Measurements from ENCODE around the gene LHX6.
A peak's percentile ranks its signal among the peaks of the same experiment; 100 is the strongest.

Gene LHX6

DNA sequence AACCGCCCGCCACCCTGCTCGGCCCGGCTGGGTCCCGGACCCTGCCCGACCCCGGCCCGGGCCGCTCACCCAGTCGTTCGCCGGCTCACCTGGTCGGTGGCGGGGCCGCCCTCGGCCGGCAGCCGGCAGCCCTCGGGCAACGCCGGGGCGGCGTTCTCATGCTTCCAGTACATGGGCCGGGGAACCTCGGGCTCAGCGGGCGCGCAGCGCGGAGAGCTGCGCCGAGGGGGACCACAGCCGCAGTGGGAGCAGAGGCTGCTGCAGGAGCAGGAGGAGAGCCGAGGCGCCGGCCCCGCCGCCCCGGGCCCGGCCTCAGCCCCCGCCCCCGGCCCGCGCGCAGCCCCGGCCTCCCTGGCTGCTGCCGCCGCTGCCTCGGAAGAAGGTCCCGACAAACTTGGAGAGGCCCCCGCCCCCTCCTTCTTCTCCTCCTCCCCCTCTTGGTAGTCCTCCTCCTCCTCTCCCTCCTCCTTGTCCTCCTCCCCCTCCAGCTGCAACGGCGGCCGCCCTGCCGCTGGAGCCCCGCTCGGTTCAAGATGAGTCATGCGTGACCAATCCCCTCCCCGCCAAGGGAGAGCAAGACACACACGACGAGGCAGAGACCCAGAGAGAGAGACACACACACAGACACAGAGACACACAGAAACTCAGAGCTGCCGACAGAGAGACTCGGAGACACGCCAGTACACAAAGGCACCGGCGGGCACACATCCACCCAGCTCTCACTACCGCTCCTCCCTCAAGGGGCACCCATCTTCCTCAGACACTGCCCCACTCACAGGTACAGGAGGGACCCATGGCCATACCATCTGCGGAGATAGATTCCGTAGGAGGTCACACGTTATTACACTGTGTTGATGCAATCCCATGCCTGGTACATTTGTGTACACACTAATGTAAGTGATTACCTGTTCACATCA, at the start of gene LHX6:
TSS of gene LHX6 (minus strand) at position 390 of the 917 bp plus-strand sequence. CDS start at position 173, 217 bp downstream.
- peak; percentile 25 for DNase-seq

DNA sequence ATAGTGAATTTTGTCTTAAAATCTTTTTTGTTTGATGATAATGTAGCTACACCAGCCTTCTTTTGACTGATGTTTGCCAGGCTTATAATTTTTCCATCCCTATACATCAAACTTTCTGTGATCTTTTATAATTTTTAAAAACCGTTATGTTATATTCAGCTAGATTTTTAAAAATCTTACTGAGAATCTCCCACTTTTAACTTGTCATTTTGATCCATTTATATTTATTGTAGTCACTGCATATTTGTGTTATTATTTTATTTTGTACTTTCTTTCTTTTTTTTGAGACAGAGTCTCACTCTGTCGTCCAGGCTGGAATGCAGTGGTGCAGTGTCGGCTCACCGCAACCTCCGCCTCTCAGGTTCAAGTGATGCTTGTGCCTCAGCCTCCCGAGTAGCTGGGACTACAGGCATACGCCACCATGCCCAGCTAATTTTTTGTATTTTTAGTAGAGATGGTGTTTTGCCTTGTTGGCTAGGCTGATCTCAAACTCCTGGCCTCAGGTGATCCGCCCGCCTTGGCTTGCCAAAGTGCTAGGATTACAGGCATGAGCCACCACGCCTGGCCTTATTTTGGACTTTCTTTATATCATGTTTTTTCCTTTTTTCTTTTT, 48.6 kb upstream of the LHX6 start:
- no peak for DNase-seq

DNA sequence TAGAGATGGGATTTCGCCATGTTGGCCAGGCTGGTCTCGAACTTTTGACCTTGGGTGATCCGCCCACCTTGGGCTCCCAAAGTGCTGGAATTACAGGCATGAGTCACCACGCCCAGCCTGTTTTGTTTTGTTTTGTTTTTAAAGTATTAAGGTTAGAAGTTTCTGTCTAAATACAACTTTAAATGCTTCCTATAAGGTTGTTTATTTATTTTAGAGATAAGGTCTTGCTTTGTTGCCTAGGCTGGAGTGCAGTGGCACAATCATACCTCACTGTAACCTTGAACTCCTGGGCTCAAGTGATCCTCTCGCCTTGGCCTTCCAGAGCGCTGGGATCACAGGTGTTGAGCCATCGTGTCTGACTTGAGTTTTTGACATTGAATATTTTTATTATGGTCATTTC, 47.3 kb upstream of the LHX6 start:
- no peak for DNase-seq

DNA sequence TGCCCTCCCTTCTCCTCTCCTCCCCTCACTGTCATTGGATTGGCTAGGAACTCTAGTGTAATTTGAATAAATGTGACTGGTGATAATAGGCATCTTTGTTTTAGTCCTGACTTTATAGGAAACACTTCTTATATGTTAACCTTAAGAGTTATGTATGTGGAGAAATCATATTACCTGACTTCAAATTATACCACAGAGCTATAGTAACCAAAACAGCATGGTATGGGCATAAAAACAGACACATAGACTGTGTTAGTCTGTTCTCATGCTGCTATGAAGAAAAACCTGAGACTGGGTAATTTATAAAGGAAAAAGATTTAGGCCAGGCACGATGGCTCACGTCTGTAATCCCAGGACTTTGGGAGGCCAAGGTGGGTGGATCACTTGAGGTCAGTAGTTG, 45.3 kb upstream of the LHX6 start:
- DNase-seq: no peak

DNA sequence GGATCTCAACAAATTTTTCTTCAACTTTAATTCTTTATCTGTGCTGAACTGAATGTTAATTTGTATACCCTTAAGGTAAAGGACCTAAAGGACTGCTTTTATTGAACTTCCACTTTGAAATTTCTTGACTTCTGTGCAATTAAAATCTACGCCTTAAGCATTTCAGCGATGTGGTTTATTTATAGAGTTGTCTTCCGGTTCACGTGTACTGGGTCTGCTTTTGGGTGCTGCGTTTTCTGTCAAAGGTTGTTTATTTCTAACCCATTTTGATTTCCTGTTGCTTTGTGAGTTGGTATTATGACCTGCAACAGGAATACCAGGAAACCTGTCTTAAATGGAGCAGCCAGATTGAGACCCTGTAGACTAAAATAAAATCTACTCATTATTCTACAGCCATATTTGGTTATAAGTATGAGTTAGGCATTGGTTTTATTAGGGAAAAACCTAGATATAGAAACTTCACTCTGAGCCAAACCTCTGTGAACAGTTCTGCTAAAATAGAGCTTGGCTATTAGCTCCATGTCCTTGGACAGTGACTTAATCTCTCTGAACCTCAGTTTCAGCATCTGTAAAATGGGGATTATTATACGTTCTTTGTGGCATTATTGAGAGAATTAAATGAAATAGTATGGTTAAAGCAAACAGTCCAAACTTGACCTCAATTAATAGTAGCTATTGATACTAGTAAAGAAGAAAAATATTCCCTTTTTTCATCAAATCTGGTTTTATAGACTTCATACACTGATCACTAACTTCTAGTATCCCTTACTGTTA, 39.5 kb upstream of the LHX6 start:
- DNase-seq: no peak

DNA sequence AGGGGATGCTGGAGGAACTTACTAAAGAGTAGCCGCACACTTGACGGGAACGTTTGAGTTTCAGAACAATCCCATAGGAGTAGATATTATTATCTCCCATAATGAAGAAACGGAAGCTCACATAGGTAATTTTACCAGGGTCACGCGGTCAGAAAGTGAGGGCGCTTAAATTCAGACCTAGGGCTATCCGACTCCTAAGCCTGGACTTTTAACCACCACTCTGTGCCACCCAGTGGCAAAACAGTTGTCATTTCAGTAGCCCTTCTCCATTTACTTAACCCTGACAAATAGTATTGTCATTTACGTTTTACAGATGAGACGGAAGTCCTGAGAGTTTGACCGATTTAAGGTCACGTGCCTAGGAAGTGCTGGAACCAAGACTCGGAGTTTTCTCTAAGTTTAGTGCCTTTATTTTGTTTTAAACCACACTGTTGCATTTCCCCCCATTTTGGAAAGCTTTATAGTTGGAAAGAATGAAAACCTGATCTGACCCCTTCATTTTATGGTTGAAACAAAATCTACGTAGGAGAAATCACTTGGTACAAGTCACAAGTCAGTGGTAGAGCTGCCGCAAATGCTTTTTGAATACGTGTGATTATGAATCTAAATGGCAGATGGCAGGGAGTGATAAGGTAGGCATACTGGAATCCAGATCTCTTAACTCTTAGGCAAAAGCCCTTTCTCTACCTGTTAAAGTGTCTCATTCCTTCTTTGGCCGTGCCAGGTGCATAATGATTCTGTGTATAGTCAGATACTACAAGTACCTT, 36.6 kb upstream of the LHX6 start:
- DNase-seq: peak; percentile 85

DNA sequence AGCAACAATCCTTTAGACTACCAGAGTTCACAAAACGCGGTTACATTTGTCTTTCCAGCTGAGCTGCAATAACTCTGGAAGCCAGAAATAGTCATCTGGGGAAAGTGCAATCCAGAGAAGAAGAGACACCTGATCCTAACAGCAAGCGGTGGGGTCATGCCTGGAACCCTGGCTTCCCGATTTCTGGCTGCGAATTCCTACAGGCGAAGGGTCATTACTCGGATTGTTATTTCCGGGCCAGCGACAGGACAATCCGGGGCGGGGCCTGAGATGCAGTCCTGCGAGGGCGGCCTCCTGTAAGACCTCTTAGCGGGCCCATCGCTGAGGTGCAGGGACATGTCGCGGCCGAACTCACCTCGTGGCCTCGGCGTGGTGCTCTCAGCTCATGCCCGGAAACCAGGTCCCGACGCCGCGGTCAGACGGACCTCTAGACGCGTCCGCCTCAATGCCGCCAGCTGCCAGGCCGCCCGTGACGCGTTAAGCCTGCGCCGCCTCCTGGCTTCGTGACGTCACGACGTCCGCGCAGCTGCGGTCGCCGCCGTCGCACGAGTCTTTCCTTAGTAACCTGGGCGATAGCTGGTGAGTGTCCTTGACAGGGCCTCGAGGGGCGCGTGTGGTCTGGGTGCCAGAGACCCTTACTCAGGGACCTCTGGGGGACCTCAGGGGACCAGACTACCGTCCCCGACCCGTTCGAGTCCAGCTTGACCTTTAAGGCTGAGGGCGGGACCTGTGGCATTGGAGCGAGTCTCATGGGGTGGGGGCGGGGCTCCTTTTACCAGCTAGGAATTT, 35.8 kb upstream of the LHX6 start, which contains the start of the genes MRRF and RBM18:
TSS of gene MRRF (plus strand) at position 523 of the 789 bp plus-strand sequence. CDS start 6,010 bp downstream, outside the sequence.
TSS of gene RBM18 (minus strand) at position 481 of the 789 bp plus-strand sequence. CDS start 3,348 bp downstream, outside the sequence.
- DNase-seq: peak; percentile 95

DNA sequence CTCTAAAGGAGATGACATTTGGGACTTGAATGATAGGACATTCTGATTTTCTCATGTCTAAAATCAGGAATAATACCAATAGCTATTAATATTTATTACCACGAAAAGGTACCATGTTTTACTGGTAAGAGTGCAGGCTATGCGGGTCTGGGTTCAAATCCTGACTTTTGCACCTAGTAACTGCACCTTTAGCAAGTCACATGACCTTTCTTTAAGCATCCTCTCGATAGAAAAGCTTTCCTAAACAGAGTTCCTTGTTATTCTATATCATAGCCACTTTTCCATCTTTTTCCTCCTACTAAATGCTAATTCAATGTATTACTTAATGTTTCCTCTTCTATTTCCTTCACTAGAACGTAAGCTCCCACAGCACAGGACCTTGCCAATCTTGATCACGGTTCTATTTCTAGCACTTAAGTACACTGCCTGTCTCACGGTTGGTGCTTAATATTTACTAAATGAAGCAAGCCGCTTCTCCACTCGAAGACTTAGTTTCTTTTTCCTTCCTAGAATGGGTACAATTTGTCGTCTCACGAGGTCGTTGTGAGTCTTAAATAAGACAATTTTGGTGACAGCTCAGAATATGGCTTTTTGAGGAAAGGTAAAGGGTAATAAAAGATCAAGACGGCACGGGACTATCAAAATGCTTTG, 35.1 kb upstream of the LHX6 start:
- DNase-seq: peak; percentile 49

DNA sequence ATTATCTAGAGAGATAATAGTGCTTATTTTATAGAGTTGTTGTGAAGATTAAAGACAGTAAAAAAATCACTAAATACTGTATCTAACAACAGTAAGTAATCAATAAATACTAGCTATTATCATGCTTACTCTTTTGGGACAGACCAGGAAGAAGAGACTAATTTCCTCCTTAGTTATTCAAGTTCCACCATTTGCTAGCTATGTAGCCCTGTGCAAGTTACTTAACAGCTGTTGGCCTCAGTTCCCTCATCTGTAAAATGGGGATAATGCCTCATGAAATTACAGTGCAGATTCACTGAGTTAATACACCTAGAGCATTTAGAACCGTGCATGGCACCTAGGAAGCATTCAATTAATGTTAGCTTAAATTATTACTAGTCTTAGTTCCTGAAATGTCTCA, 33.3 kb upstream of the LHX6 start:
- DNase-seq: no peak

DNA sequence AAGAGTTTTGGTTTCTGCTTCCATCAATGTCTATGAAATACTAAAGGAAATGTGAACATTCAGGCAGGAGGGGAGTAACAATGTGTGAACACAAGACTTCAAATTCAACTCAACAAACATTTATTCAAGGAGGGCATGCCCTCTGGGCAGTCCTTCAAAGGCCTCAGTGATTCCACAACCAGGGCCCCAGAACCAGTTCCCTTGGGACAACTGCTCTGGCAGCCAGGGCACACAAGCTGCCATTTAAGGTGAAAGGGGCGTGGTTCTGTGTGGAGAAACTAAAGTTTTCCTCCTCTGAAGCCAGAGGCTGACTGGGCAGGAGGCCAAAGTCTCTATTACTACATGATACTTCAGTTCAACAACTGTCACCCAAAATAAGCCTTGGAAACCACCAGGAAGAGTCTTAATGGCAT, 32.7 kb upstream of the LHX6 start:
- peak; percentile 57 for DNase-seq

DNA sequence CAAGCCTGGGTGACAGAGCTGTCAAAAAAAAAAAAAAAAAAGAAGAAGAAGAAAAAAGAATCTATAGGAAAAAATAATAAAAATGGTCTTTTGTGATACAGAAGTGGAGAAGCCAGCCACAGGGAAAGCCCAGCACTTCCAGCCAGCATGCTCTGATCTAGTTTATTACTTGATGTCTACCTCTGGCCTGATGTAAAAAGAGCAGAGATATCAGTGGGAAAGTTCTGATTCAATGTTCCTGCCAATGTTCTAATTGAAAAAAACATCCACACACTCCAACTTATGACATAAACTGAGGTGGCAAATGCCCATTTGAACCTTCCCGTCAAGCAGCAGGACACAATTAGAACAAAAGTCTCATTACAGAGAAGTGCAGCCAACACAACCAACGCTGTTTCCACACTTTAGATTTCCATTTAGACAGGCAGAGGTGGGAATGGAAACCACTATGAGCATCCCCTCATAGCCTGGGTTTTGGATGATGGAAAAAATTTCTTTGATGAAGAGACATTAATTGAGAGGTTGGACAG, 30.2 kb upstream of the LHX6 start:
- DNase-seq: no peak

DNA sequence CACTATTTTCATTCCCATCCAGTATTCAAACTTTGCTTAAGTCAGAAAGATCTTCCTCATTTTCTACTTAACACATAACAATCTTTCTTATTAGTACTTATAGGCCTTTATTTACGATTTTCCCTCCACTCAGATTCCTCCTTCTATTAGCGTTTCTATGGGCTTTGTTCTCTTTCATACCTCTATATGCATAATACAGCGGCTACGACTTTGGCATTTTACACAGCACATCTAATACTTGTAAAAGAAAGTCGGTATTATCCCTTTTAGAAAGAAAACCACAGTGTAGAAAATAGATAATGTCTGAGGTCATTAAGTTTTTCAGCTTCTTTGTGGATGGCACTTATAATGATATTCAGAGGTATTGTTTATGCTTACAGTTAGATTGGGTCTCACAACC, 27.4 kb upstream of the LHX6 start:
- DNase-seq: no peak

DNA sequence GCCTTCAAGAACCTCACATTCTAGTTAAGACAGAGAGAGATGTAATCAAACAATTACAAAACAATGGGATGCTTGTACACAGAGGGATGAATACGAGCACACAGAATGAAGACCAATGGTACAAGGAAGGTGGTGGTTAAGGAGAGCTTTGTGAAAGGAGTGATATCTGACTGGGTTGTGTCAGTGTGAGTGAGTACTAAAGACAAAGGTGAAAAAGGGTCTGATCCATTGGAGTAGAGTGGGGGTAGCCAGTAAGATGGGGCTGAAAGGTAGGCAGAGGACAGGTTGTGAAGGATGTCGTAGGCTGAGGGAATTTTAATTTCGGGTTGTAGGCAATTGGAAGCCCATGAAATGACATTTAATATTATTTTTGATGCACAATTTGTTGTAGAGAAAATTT, 26.0 kb upstream of the LHX6 start:
- no peak for DNase-seq

DNA sequence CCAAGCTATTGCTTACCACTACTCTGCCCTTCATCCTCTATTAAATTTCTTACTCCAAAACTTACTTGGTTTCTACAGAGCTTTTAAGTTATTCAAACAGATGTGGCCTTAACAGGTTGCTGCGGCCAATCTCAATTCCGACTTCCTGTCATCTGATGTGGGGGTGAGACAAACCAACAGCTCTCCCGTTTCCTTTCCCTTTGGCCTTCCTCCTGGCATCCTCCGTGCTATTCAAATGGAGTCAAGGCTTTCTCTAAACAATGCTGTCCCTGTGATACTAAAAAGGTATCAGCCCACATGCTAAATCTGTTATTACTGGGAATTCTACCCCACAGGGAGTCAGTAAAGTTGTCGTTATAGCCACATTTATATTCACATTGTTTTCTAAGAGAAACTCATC, 24.0 kb upstream of the LHX6 start:
- DNase-seq: no peak

DNA sequence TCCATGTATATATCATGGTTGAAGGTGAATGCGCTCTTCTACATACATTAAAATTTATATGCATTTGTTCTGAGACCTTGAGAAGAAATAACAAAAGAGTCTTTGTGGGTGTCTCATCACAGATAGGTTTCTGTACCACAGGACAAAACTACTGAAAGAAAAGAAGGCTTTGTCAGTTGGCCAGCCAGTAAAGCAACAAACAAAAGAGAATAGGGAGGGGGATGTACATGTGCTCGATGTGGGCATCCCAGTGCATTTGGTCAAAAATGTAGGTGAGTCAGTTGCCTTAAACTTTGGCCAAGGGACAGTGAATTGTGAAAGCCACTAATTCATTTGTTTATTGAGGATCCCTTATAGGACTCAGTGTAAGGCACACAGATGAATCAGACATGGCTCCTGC, 22.6 kb upstream of the LHX6 start:
- no peak for DNase-seq

DNA sequence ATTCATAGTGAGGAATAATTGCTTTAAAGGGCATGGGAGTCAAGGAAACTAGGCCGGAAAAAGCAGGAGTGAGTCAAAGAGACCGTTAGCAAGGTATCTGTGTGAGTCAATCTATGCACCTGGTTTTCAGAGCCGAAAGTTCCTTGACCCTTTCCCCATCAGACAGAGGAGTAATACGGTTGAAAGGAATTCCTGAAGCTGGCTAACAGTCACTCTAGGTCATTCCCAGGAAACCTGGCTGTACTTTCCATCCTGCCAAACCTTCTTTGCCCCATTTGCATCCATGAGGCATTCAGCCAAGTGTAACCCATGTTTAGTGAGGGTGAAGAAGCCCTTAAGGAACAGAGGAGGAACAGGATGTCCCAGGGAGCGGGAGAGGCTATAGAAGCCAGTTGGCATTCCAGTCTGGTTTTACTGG, 19.7 kb upstream of the LHX6 start:
- DNase-seq: no peak

DNA sequence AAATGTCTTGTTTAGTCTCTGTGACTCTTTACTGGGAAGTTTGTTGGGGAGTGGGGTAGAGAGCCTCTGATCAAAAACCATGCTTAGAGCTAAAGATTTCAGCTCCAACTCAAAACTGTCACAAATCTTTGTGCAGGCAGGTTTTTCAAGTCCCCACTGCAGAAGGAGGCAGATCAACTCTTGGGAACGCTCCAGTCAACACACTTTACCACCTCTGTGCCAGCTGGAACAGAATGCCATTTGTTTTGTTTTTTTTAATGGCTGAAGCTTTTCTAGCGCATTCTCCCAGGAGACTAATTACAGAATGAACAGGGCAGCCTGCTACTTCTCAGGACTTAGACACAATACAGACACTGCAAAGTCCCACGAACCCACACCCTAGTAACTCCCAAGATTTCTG, 17.9 kb upstream of the LHX6 start:
- DNase-seq: no peak

DNA sequence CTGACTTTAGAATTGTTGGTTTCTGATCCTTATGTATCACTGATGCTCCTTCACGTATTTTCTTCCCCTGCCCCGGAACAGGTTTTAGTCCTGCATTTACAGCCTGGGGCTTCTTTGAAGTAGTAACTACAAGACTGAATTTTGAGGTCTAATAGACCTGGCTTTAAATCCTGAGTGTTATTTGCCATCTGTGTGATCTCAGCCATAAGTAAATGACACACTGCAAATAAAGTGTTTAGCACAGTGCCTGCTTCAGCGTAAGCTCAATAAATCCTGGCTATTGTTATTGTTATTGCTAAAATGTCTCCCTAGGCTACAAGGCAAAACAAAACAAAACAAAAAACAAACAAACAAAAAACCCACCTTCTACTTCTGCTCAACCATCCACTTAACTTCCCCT, 15.6 kb upstream of the LHX6 start:
- no peak for DNase-seq

DNA sequence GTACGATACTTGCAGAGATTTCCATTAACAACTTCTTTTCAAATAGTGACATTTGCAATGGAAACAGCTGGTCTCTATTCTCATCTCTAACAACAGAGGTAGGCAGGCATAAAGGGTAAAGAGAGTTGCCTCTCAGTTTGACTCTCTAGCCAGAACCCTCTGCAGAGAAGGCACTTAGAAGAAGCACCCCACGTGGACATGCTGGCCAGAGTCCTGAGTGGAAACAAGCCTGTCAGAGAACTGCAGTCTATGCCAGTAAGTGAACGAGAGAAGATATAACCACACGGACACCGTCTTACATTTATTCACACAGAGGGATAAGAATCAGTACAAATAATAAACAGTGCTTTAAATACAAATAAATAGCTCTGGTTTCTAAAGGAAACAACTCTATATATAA, 11.0 kb upstream of the LHX6 start:
- no peak for DNase-seq

DNA sequence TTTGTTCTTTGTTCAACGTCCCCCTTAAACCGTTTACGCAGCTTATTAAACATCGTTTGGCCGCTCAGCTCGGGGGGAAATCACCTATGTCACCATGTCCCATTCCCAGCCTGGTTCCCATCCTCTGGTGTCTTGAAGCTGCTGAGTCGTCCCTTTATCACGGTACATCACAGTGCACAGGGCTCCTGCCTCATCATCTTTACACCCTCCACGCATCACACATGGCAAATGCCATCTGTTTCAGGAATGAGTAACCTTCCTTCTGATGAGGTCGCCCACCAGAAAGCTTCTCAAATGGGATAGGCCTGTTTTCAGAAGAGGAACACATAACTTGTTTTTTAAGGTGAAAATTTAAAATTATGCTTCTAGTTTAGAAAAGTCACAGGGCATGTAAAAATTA, 7.9 kb upstream of the LHX6 start:
- no peak for DNase-seq

Data from hematopoietic multipotent progenitor cell treated with erythropoietin and hydrocortisone succinate and interleukin-3 and kit ligand, for 6 days (in vitro differentiated cells).